Hematopoietic multipotent progenitor cell treated with erythropoietin and hydrocortisone succinate and interleukin-3 and kit ligand, for 15 days (in vitro differentiated cells): ENCODE results near the gene HOXA13.

Source experiments
- DNase-seq: peaks from one replicate; pipeline ENCODE4 v3.0.0-alpha.2; 2015; ENCODE audit warnings: low spot score

Gene HOXA13

DNA sequence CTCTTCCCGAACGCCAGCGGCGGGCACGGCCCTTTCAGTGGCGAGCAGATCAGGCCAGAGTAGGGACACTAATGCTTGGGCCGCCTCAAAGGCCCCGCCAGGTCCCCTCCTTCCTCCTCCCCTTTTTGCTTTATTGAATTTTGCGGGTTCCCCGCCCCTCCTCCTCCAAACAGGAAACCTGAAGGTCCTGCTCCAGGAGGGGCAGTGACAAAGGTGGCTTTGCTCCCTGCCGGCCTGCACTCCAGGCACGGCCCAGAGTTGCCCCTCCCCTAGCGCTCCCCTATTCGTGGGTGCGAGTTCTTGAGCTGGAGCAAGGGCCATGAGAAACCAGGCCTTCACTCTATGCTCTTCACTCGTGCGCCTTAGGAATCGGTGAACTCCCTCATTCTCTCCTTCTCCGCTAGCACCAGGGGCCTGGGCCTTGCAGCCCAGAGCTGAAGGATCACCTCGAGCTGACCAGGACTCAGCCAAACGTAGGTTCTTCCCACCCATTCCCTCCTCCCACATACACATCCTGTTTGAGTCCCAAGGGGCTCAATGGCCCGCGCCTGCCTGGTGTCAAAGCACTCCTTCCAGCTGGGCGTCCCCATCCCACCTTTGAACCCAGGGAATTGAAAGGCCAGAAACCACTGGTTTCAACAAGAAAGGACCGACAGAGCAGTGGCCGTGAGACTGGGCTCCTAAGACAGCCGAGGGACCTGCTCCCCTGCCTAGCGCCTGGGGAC, 51.7 kb downstream of the HOXA13 start:
- DNase-seq: no peak

DNA sequence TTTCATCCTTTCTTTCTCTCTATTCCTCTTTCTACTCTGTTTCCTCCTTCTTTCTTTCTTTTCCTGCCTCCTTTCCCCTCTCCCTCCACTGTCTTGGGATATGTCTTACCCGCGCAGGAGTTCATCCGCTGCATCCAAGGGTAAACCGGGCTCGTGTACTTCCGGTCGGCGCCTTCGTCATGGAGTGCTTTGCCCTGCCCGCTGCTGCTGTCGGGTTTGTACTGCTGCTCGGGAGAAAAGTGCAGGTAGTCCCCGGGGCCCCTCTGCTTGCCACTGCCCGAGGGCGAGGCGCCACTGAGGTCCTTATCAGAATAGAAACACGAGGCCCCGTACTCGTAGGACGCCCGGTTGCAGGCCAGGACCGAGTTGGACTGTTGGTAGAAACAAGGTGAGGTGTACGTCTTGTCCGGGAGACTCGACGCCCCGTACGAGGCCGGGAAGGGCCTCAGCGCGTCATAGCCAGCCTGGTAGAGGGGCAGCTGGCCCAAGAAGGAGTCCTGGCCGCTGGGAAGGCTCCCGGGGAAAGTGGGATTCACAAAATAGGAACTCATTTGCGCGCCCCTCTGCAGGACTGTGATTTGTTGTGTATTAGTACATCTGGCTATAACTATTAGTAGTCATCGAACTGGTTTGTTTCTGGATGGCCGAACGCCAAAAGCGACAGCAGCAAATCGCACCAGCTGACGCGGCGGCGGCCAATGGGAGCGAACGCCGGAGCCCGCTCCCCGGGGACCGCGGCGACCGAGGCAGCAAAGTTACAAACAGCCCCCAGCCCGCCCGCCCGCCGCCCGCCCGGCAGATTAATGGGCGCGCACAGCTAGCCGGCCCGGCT, 52.5 kb downstream of the HOXA13 start, which contains the start of gene HOXA6:
Gene HOXA6, minus strand, starts transcription at position 576 of the 832 bp plus-strand sequence. Its CDS starts 25 bp downstream, at position 551.
- DNase-seq: no peak

DNA sequence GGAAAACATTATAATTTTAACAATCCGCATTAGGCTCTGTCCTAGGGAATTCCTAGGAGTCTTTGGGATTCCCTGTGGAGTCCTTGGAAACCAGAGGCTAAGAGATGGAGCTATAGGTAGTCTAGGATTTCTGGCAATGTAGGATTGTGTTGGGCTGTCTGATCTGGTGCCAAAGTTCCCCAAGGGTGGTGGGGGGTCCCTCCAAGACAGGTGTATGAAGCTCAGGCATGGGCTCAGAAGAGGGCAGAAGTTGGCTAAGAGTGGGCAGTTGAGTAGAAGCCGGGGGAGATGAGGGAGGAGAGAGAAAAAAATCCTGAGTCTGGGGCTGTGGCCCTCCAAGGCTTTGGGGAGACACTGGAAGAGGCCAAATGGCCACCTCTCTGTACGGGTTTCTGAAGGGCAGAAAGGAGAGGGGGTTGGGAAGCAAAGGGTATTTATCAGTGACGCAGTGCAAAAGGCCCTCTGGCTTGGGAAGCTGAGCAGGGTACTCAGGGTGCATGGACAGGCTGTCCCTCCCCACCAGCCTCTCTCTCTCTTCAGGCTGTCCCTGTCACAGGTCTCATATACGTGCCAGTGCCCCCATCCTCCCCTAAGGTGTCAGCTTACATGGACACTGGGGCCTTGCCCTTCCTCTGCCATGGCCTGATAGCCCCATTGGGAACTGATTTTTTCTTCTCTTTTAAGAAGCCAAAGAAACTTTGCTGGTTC, 53.2 kb downstream of the HOXA13 start:
- no peak for DNase-seq

DNA sequence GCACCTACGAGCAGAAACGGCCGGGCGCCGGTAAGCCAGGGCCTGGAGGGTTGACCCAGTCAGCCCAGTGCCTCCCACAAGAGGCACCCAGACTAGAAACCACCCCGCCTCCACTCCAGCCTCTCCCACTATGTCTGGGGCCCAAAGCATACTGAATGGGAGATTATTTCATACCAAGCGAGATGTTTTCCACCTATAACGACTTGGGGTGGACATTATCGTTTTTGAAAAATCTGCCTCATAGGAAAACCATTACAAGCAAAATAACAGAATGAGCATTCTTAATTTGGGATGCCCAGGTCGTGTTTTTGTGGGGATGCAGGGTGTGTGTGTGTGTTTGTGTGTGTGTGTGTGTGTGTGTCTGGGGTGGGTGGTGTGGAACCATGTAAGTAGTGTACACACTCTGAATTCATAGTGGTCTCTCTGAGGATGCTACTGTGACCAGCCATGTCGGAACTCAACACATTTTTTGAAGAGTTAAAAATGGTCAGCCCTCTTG, 53.9 kb downstream of the HOXA13 start:
- no peak for DNase-seq

DNA sequence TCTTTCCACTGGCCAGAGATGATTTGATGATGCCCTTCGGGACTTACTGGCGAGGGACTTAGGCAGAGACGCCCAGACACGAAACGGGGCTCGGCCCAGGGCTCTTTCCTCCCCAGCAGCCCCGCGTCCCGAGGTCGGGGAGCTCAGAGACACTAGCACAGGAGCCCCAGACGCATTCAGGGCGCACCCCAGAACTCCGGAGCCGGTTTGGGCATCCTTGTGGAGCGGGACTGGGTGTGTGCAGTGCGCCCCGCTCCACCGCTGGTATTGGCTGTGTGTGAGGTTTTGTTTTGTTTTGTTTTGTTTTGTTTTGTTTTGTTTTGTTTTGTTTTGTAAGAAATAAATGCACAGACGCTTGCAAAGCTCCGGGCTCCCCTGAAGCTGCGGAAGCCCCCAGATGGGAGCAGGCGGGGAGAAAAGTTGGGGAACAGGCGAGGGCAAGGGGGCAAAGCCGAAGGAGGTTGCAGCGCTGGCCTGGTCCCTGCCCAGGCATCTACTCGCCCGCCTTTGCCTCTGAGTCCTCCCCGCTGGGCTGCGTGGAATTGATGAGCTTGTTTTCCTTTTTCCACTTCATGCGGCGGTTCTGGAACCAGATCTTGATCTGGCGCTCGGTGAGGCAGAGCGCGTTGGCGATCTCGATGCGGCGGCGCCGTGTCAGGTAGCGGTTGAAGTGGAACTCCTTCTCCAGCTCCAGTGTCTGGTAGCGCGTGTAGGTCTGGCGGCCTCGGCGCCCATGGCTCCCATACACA, 54.6 kb downstream of the HOXA13 start:
- no peak for DNase-seq

DNA sequence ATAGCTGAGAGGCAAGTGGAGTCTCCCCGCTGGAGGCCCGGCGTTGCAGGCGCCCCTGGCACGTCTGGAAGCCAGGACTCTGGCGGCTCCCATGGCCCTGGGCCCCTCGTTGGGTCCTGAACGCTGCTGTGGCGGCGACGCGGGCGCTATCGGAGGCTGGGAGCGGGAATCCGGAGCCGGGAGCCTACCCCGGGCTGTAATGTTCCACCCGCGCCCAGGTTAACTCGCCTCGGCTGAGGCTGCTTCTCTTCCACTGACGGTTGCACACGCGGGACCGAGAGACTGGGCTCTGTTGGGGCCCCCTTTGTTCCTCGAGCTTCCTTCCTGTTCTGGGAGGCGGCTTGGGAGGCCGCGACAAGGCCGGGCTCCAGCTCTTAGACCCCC, 55.1 kb downstream of the HOXA13 start:
- DNase-seq: no peak
